Esophagus muscularis mucosa (tissue), 4 donors: ENCODE data around the gene RAD51B. TPM values are rescaled to one million over a fixed set of nuclear protein-coding genes. Genes with fewer than 3 reads are reported as not detected.

Source experiments
- DNase-seq: peaks from one replicate; pipeline ENCODE4 v3.0.0-alpha.2; 2017; ENCODE audit errors: extremely low spot score
- H3K27ac ChIP-seq, 4 donors: fragments of 200-600 bp; sonication (generic); replicated peaks in 1 of 4; 1 replicate in 3 of 4; 2 replicates in 1 of 4; pipeline ENCODE4 v1.5.1; 2016 to 2019; ENCODE audit warnings: mild to moderate bottlenecking in 1 of 4
- H3K27me3 ChIP-seq, 4 donors: fragments of 200-600 bp; sonication (generic); one replicate each; pipeline versions ENCODE4 v1.5.1 to v1.6.0; 2016 to 2019
- H3K36me3 ChIP-seq, 4 donors: fragments of 200-600 bp; sonication (generic); one replicate each; pipeline ENCODE4 v1.5.1; 2016 to 2019
- H3K4me1 ChIP-seq, 4 donors: fragments of 200-600 bp; sonication (generic); one replicate each; pipeline ENCODE4 v1.5.1; 2016 to 2019
- H3K4me3 ChIP-seq, 4 donors: fragments of 200-600 bp; sonication (generic); 1 replicate in 2 of 4; 2 replicates in 2 of 4; pipeline ENCODE4 v1.5.1; 2016 to 2019; ENCODE audit warnings: mild to moderate bottlenecking in 4 of 4, moderate library complexity in 1 of 4
- H3K9me3 ChIP-seq, 4 donors: fragments of 200-600 bp; sonication (generic); 1 replicate in 3 of 4; 2 replicates in 1 of 4; pipeline ENCODE4 v1.5.1; 2016 to 2019
- EP300 ChIP-seq: sonication (generic); formaldehyde crosslinking; IDR thresholded peaks from one replicate; pipeline ENCODE4 v1.6.1; 2017; ENCODE audit warnings: antibody characterized with exemption
- POLR2A ChIP-seq: fragments of 450-650 bp; IDR thresholded peaks from one replicate; pipeline ENCODE4 v1.6.1; 2017; ENCODE audit warnings: antibody characterized with exemption, moderate library complexity, mild to moderate bottlenecking, low read depth
- POLR2AphosphoS5 ChIP-seq, 2 donors: sonication (generic); formaldehyde crosslinking; IDR thresholded peaks; one replicate each; pipeline ENCODE4 v1.6.1; 2017; ENCODE audit warnings: antibody characterized with exemption in 2 of 2
- WGBS: methylation state at CpG from one replicate; pipeline ENCODE4 v1.1.5; 2018; 5-methylcytosine and 5-hydroxymethylcytosine counted together
- intact Hi-C: fragments of 100-400 bp; cut with DNase I; formaldehyde crosslinking; loops from one replicate; pipeline ENCODE4 v1.15.1; 2023
- total RNA-seq, 4 donors: library from RNA; depleted of rRNA; stranded (reverse); fragments of >200 nt; gene quantifications; one replicate each; pipeline versions ENCODE4 v1.1.0 to v1.2.1, GENCODE V29; 2016
- TF ChIP-seq, protein P1 (sequence below), 3 experiments: fragments of 200-600 bp in 2 of 3; fragments of 450-650 bp in 1 of 3; sonication (generic) in 2 of 3; IDR thresholded peaks; one replicate each; pipeline ENCODE4 v1.5.1; 2017 to 2019; ENCODE audit warnings: antibody characterized with exemption in 3 of 3, mild to moderate bottlenecking in 2 of 3, moderate library complexity in 1 of 3

RAD51B gene
- total RNA-seq, 4 donors from 2014 or later: 2.8 to 11.1 (median 5.1) TPM

DNA sequence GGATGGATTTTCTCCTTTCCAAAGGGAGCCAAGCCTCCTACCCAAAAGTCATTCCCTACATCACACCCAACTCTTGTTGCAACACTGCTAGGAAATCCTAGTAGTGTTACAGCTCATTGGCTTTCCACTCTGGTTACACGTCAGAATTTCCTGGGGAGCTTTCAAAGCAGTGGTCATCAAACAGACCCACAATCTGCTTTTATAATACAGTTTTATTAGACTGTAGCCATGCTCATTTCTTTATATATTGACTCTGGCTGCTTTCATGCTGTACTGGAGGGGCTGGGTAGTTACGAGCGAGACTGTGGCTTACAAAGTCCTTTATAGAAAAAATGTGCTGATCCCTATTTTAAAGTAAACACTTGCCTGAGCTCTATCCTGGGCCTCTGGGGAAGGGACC, 37.5 kb upstream of the RAD51B start:
- Histone ChIP-seq H3K9me3 (no peaks in the 10 kb centered on the region), H3K4me1 (no peaks in the 10 kb centered on the region), H3K27ac (no peak overlapping the region), H3K27me3 (no peaks in the 10 kb centered on the region), H3K4me3 (no peak overlapping the region), H3K36me3 (peaks cover 87 to 100% (median 100%) of the 10 kb centered on the region in 4 donors)
- TF ChIP-seq EP300 (no peak), POLR2A (no peak), POLR2AphosphoS5 (IDR thresholded peaks at IDR 0.05) (no peak)
- TF ChIP-seq, protein P1, sequence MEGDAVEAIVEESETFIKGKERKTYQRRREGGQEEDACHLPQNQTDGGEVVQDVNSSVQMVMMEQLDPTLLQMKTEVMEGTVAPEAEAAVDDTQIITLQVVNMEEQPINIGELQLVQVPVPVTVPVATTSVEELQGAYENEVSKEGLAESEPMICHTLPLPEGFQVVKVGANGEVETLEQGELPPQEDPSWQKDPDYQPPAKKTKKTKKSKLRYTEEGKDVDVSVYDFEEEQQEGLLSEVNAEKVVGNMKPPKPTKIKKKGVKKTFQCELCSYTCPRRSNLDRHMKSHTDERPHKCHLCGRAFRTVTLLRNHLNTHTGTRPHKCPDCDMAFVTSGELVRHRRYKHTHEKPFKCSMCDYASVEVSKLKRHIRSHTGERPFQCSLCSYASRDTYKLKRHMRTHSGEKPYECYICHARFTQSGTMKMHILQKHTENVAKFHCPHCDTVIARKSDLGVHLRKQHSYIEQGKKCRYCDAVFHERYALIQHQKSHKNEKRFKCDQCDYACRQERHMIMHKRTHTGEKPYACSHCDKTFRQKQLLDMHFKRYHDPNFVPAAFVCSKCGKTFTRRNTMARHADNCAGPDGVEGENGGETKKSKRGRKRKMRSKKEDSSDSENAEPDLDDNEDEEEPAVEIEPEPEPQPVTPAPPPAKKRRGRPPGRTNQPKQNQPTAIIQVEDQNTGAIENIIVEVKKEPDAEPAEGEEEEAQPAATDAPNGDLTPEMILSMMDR (IDR thresholded peaks at IDR 0.05): no peak
- DNase-seq: no peak
- intact Hi-C loops: no loop called here
- 31% methylated on average over 3 of the region's 3 CpGs for WGBS

DNA sequence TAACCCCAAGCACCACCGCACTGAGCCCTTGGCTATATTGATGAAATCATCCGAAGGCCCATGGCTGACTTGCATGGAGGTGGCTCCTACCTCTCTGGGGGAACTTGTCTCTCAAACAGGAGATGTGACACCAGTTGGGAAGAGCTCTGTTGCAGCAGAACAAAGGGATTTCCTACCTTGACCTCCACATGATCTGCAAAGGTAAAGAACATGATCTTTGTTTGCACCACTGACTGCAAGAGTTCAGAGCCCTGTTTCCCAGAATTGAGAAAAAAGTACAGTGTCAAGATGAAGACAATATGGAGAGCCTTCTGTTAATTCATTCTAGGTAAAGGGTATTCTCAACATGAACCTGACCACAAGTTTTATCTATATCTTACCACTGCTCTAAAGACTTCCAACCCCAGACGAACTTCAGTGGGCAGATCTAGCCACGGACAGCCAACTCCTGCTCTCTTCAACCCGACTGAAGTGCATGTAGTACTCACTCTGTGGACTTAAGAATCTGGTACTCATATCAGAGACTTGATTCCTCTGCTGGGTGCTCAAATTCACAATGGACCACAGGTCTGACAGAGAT, 35.2 kb upstream of the RAD51B start:
- H3K36me3 ChIP-seq: peaks cover 92 to 100% (median 100%) of the 10 kb centered on the region in 4 donors
- WGBS: 91% methylated on average over 5 of the region's 5 CpGs

DNA sequence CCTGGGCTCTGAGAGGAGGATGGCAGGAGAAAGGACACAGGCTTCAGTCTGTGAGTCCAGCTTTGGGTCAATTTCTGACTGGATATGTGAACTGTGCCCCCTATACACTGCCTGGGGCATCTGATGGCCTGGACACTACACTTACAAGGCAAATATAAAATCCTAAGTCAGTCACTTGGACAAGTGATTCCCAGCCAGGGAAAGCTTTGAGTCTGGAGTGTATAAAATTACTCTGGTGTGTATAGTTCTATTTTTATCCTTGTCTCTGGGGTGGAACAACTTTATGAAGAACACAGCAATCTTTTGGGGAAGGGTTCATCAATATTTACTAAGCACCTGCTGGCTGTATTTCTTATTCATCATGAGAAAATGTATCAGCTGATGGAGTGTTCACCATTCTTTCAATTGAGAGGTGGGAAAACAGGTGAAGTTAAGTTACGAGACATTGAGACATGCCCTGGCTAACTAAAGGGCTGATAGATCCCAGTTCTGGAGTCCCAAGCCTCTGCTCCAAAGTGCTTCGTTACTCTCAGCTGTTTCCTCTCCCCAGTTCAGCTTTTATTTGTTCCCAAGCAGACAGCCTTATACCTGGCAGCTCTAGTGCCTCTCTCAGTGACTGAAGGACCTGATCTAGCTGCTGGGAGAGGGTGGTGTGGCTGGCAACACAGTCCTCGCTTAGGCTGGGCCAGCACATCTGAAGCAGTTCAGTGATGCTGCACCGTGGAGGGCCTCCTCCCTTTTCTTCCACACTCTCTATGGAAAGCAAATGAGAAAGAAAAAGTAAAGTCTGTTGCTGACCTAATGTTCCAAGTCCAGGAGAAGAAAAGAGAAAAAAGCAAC, 34.1 kb upstream of the RAD51B start:
- H3K27ac ChIP-seq: no peak overlapping the region
- no peaks in the 10 kb centered on the region for H3K27me3 ChIP-seq
- H3K4me3 ChIP-seq: no peak overlapping the region
- no peak for DNase-seq
- intact Hi-C loops: no loop called here
- peaks cover 90 to 100% (median 100%) of the 10 kb centered on the region in 4 donors for H3K36me3 ChIP-seq
- no peak for TF ChIP-seq EP300
- TF ChIP-seq, protein P1 (IDR thresholded peaks at IDR 0.05): no peak
- 90% methylated on average over 4 of the region's 4 CpGs for WGBS
- H3K4me1 ChIP-seq: no peaks in the 10 kb centered on the region
- H3K9me3 ChIP-seq: no peaks in the 10 kb centered on the region

More for the DNA sequence above, 35.2 kb upstream of the RAD51B start:
- TF ChIP-seq POLR2A: no peak
- no peak for TF ChIP-seq EP300
- TF ChIP-seq, protein P1 (IDR thresholded peaks at IDR 0.05): no peak
- no peak for TF ChIP-seq POLR2AphosphoS5 (IDR thresholded peaks at IDR 0.05)
- Histone ChIP-seq H3K4me1 (no peaks in the 10 kb centered on the region), H3K9me3 (no peaks in the 10 kb centered on the region), H3K27me3 (no peaks in the 10 kb centered on the region), H3K27ac (no peak overlapping the region), H3K4me3 (no peak overlapping the region)
- DNase-seq: no peak
- intact Hi-C loops: no loop called here

DNA sequence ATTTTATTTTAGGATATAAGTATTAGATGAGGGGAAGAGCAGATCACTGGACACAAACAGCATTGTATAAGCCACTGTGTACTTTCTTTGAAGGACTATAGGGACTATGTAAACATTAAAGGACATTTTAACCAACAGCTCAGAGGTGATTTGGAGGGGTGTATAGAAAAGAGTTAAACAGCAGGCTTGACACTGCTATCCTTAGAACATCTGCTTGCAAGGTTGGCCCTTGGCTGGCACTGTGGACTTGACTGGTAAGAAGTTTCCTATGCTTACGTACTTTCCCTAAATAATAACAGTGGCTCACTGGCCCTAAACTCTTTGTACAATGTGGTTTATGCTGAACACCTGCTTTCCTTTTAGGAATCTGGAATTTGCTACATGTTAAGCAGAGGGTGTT, 31.9 kb upstream of the RAD51B start:
- no peak overlapping the region for H3K4me3 ChIP-seq
- intact Hi-C loops: no loop called here
- 100% methylated on average over 1 of the region's 1 CpG for WGBS

DNA sequence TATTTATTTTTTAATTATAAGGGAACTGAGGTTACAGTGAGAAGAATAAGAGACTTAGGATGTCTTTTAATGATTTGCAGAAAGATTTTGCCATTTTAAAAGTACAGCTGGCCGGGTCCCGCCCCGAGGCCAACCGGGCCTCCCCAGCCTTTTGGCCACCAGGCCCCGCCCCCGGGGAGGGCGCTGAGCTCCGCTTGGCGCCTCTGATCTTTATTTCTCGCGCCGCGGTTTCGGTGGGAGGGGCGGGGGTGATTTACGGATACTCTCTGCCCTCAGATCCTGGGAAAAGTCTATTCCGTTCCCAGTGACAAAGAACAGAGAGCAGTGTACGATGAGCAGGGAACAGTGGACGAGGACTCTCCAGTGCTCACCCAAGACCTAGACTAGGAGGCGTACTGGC, 20.8 kb upstream of the RAD51B start:
- 88% methylated on average over 20 of the region's 20 CpGs for WGBS
- TF ChIP-seq POLR2A: no peak
- no peak for TF ChIP-seq POLR2AphosphoS5 (IDR thresholded peaks at IDR 0.05)
- TF ChIP-seq, protein P1 (IDR thresholded peaks at IDR 0.05): no peak
- TF ChIP-seq EP300: no peak
- intact Hi-C loops: no loop called here
- Histone ChIP-seq H3K9me3 (no peaks in the 10 kb centered on the region), H3K4me3 (no peak overlapping the region), H3K4me1 (no peaks in the 10 kb centered on the region), H3K27ac (no peak overlapping the region), H3K36me3 (peaks cover 75 to 100% (median 97%) of the 10 kb centered on the region in 4 donors), H3K27me3 (no peaks in the 10 kb centered on the region)
- no peak for DNase-seq

More for the DNA sequence above, 31.9 kb upstream of the RAD51B start:
- Histone ChIP-seq H3K9me3 (no peaks in the 10 kb centered on the region), H3K27me3 (no peaks in the 10 kb centered on the region), H3K4me1 (no peaks in the 10 kb centered on the region), H3K36me3 (peaks cover 75 to 100% (median 95%) of the 10 kb centered on the region in 4 donors), H3K27ac (no peak overlapping the region)
- TF ChIP-seq POLR2AphosphoS5 (IDR thresholded peaks at IDR 0.05): no peak
- DNase-seq: no peak
